ENCODE data around the gene DLGAP4. TPM values are rescaled to one million over a fixed set of nuclear protein-coding genes. Genes with fewer than 3 reads are reported as not detected.

DLGAP4 gene
- total and polyA plus RNA-seq, 2 of the 13 experiments (the other 11 are each of a cell fraction or from before 2014, with no cell fraction given), result 15.2 to 26.7 TPM

GRCh38 chr20:36272547-36273220 is 33.5 kb upstream of the DLGAP4 start:
- ChIA-PET CTCF (ENCODE audit: low intra/inter-chr PET ratio, low total read pairs) (interaction anchor here (1.2 kb wide), 1 partner anchor 167 kb away, joined by 5 read pairs; no protein-coding TSS in a partner anchor), POLR2A (interaction anchor here (0.5 to 2.0 kb wide), 3 partner anchors 36 to 202 kb away, joined by 3 to 5 read pairs (median 3); no protein-coding TSS in a partner anchor)
- peak overlapping the region; percentile 57 for H3K4me2 ChIP-seq (ENCODE audit: low read depth, low read length)
- H3K4me3 ChIP-seq (replicated peaks in 1 of 3; ENCODE audit: insufficient read depth in 1 of 3, low read depth in 2 of 3, low read length in 3 of 3), result peak overlapping the region in 2 of 3 experiments; percentile 56 to 58; a peak in 3 of 6 replicates
- no peak for FAIRE-seq
- peaks cover 1 to 30% of the 10 kb centered on the region in 2 experiments; a peak in 4 of 5 replicates for H3K27me3 ChIP-seq (ENCODE audit: control insufficient read depth in 1 of 2, insufficient read depth in 2 of 2, low read length in 2 of 2)
- H3K27ac ChIP-seq (ENCODE audit: extremely low read length, insufficient read depth, low read length), result no peak overlapping the region
- 63% methylated on average over 12 of the region's 12 CpGs for WGBS (ENCODE audit: low lambda C conversion rate)
- no peak overlapping the region for H2AFZ ChIP-seq (ENCODE audit: low read length)
- H3K79me2 ChIP-seq (ENCODE audit: insufficient read depth, low read length), result peaks cover 3% of the 10 kb centered on the region
- H3K36me3 ChIP-seq (replicated peaks in 1 of 2; ENCODE audit: control insufficient read depth in 1 of 2, insufficient read depth in 2 of 2, low read length in 2 of 2), result no peaks in the 10 kb centered on the region
- no peaks in the 10 kb centered on the region for H3K9me3 ChIP-seq (ENCODE audit: low read length)
- TF ChIP-seq ZMAT3 (CRISPR knock-in tag; conservative IDR thresholded peaks at IDR 0.05) (no peak), ZFYVE20 (CRISPR knock-in tag; IDR thresholded peaks at IDR 0.05; ENCODE audit: borderline replicate concordance, low read depth) (no peak), ZNF749 (CRISPR knock-in tag; IDR thresholded peaks at IDR 0.05; ENCODE audit: borderline replicate concordance) (0 out of 2 replicates have a peak, but pooled peaks have one; percentile 11), NONO (IDR thresholded peaks at IDR 0.05) (no peak), NONO (CRISPR knock-in tag; conservative IDR thresholded peaks at IDR 0.05) (peak; percentile 31; the same call in 1 of the 2 replicates), GABPB1 (CRISPR knock-in tag; IDR thresholded peaks at IDR 0.05) (0 out of 2 replicates have a peak, but pooled peaks have one; percentile 5), SETDB1 (CRISPR knock-in tag; IDR thresholded peaks at IDR 0.05; ENCODE audit: borderline replicate concordance) (no peak)
- TF ChIP-seq, protein P1, sequence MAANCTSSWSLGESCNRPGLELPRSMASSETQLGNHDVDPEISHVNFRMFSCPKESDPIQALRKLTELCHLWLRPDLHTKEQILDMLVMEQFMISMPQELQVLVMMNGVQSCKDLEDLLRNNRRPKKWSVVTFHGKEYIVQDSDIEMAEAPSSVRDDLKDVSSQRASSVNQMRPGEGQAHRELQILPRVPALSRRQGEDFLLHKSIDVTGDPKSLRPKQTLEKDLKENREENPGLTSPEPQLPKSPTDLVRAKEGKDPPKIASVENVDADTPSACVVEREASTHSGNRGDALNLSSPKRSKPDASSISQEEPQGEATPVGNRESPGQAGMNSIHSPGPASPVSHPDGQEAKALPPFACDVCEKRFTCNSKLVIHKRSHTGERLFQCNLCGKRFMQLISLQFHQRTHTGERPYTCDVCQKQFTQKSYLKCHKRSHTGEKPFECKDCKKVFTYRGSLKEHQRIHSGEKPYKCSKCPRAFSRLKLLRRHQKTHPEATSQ (CRISPR knock-in tag; IDR thresholded peaks at IDR 0.05; ENCODE audit: borderline replicate concordance), result no peak
- TF ChIP-seq, protein P2, sequence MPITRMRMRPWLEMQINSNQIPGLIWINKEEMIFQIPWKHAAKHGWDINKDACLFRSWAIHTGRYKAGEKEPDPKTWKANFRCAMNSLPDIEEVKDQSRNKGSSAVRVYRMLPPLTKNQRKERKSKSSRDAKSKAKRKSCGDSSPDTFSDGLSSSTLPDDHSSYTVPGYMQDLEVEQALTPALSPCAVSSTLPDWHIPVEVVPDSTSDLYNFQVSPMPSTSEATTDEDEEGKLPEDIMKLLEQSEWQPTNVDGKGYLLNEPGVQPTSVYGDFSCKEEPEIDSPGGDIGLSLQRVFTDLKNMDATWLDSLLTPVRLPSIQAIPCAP (CRISPR knock-in tag; IDR thresholded peaks at IDR 0.05; ENCODE audit: low read depth), result no peak
- H4K20me1 ChIP-seq (ENCODE audit: insufficient read depth, low read length), result no peaks in the 10 kb centered on the region
- no peak for DNase-seq (ENCODE audit: low spot score)
- no peak overlapping the region for H3K9ac ChIP-seq (ENCODE audit: insufficient read depth, low read depth, low read length)
- no TSS peak for BruUV-seq (replicated peaks)
- intact Hi-C loops (cut with micrococcal nuclease; ENCODE audit: unreplicated experiment) (loop anchor here (10.0 kb wide), 1 partner anchor 122 kb away; no protein-coding TSS in a partner anchor), in situ Hi-C loops (cut with HindIII; ENCODE audit: extremely low pct_ligation_motif_present, low pct_unique_long_range_greater_than_20kb) (no loop called here)
- peaks cover 35% of the 10 kb centered on the region for H3K4me1 ChIP-seq (ENCODE audit: insufficient read depth, low read length)
- ATAC-seq, result no peak

Measured in HepG2 (cell line).